GM12873 (cell line): ENCODE data around the gene FMN2.

Experiments used
- TF ChIP-seq, protein P1 (sequence below): IDR thresholded peaks from 2 replicates; pipeline ENCODE4 v1.5.1; 2012; ENCODE audit warnings: low read depth, mild to moderate bottlenecking, moderate library complexity, low read length, control low read depth; ENCODE audit not compliant: insufficient read depth; ENCODE audit errors: missing control alignments

The FMN2 gene

GRCh38 chr1:240363914-240364313, 272.2 kb downstream of the FMN2 start:
- TF ChIP-seq, protein P1, sequence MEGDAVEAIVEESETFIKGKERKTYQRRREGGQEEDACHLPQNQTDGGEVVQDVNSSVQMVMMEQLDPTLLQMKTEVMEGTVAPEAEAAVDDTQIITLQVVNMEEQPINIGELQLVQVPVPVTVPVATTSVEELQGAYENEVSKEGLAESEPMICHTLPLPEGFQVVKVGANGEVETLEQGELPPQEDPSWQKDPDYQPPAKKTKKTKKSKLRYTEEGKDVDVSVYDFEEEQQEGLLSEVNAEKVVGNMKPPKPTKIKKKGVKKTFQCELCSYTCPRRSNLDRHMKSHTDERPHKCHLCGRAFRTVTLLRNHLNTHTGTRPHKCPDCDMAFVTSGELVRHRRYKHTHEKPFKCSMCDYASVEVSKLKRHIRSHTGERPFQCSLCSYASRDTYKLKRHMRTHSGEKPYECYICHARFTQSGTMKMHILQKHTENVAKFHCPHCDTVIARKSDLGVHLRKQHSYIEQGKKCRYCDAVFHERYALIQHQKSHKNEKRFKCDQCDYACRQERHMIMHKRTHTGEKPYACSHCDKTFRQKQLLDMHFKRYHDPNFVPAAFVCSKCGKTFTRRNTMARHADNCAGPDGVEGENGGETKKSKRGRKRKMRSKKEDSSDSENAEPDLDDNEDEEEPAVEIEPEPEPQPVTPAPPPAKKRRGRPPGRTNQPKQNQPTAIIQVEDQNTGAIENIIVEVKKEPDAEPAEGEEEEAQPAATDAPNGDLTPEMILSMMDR: no peak

GRCh38 chr1:240366636-240367035, 275.0 kb downstream of the FMN2 start:
- TF ChIP-seq, protein P1: no peak

- TF ChIP-seq, protein P1: no peak
These were observed 293.9 kb downstream of the FMN2 start for GRCh38 chr1:240385551-240385950.

- TF ChIP-seq, protein P1: no peak
These were observed 294.6 kb downstream of the FMN2 start for GRCh38 chr1:240385985-240386978.

- TF ChIP-seq, protein P1: no peak
These were observed 295.4 kb downstream of the FMN2 start for GRCh38 chr1:240387051-240387450.

DNA sequence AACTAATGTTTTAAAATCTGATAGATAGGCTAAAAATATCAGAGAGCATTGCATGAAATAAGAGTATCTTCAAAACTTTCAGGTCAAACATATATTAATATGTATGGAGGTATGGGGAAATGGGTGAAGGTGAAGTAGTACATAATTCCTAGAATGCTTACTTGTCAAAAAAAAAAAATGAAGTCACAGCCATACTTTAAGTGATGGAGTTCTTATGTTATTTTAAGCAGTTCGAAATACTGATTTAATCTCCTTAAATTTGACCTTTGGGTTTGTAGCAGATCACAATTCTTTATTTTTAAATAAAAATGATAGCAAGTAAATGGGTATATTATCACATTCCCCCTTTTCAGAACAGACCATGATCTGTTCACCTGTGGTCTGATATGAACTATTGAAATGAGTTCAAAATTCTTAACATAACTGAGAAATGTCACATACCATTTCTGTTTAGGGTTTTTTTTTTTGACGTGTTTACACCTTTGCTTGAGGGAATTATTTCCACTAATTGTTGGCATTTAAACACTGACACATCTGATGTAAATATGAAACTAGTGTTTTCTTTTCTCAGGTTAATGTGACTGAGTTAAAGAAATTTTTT, 300.1 kb downstream of the FMN2 start:
- TF ChIP-seq, protein P1: no peak

- TF ChIP-seq, protein P1: no peak
These were observed 302.7 kb downstream of the FMN2 start for GRCh38 chr1:240394353-240394752.
